OCI-M1 (cell line): Measurements from ENCODE around the gene NIPAL1.
"Not testable (repeated sequence)": the region's sequence is repeated elsewhere in the genome, so short reads cannot be mapped to it uniquely, and the experiment has no call there.

Experiments used
- DNase-seq: peaks from one replicate; lab custom pipeline; 2025; lab: John Stamatoyannopoulos, UW

Gene NIPAL1

GRCh38 chr4:48016141-48017107 is at the start of gene NIPAL1, which contains the start of gene CNGA1:
Gene NIPAL1 (plus strand): TSS chr4:48016772. CDS start chr4:48016840, 68 bp downstream.
Gene CNGA1 (minus strand): TSS chr4:48016681. CDS start chr4:47952689, 63,992 bp downstream.
- peak; percentile 83 for DNase-seq

DNA sequence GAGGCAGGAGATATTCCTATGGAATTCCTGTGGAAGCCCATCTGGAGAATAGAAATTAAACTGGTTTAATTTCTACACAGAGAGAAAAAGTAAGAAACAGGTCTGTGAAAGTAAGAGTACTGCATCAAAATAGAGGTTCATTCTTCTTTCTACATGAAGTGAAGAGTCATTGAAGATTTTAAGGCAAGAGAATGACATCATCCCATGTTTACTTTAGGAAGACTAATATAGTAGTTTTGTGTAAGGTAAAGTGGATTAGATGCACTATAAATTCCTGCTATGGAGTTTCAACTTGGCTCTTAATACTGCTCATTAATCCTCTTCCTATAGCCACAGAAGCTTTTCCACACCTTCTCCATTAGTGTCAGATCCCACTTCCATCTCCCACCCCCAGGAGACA is 47.7 kb upstream of the NIPAL1 start:
- no peak for DNase-seq

DNA sequence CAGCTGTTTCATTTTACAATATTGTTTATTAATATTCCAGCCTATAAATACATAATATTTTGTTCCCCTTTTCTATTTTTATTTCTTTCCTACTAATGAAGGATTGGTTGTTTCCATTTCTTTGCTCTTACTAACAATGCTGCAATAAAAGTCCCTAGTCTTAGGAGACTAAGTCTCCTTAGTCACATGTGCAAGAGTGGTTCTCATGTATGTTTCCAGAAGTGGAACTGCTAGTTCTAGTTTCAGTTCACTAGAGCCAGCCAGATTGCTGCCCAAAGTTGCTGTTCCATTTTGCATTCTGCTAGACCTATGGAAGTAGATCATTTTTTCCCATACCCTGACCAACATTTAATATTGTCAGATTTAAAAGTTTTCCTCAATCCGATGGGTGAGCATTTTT is 44.4 kb upstream of the NIPAL1 start:
- DNase-seq, result peak; percentile 14

DNA sequence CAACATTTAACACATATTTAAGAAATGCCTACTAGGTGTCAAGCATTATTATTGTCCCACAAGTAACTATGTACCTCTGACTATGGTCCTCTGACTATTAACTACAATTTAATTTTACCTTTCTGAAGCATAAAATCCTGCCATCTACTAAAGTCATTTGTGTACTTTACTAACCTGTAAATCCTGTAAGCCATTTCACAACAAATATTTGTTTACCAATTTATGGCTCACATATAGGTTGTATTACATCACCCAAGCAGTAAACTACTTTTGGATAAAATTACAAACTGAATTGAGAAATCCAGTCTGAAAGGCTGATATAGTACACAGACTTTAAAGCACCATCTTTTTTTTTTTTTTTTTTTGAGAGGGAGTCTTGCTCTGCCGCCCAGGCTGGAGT is 43.9 kb upstream of the NIPAL1 start:
- DNase-seq, result no peak

DNA sequence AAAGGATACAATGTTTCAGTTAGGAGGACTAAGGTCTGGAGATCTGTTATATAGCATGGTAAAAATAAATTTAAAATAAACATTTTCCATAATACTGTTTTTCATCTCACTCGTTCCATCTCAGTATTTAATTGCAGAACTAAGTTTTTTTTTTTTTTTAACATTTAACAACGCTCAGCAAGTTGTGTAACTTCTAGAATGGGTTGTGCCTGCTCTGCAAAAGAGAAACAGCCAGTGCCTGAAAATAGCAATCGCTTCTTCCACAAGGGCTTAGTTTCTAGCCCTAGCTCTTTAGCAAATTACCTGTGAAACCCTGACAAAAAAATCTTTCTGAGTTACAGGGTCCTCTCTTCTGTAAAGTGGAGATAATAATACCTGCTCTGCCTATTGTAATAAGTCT is 42.0 kb upstream of the NIPAL1 start:
- no peak for DNase-seq

GRCh38 chr4:47990145-47990544 is 26.4 kb upstream of the NIPAL1 start:
- peak; percentile 21 for DNase-seq

DNA sequence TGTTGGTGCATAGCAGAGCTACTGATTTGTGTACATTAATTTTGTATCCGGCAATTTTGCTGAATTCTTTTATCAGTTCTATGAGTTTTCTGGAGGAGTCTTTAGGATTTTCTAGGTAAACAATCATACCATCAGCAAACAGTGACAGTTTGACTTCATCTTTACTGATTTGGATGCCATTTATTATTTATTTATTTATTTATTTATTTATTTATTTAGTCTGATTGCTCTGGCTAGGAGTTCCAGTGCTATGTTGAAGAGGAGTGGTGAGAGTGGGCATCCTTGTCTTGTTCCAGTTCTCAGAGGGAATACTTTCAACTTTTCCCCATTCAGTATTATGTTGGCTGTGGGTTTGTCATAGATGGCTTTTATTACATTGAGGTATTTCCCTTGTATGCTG is 24.1 kb upstream of the NIPAL1 start:
- DNase-seq, result not testable (repeated sequence)

DNA sequence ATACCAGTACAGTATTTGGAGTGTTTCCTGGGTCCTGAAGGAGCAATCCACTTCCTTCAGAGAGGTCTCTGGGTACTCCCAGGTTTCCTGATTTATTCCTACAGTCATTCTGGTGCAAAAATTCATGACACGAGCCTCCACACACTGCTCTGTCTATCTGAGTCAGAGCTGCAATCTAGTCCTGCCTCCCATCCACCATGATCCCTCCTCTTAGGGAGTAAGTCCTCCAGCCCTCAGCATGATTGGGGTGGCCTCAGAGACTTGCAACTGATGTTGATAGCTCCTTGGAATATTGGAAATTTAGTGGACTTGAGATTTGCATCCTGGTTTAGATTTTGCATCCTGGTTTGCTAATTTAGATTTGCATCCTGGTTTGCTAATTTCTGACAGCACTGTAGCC is 20.6 kb upstream of the NIPAL1 start:
- no peak for DNase-seq

- DNase-seq, result no peak
Measured at GRCh38 chr4:48002267-48002666, 14.3 kb upstream of the NIPAL1 start.

DNA sequence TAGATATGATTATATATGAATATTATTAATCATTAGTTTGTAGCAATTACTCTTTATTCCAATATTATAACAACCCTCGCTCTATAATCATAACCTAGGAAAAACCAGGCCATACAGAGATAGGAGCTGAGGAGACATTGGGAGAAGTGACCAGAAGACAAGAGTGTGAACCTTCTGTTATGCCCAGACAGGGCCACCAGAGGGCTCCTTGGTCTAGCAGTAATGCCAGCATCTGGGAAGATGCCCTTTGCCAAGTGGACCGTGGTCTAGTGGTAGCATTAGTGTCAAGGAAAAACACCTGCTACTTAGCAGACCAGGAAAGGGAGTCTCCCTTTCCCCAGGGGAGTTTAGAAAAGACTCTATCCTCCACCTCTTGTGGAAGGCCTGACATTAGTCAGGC is 13.0 kb upstream of the NIPAL1 start:
- peak; percentile 63 for DNase-seq

DNA sequence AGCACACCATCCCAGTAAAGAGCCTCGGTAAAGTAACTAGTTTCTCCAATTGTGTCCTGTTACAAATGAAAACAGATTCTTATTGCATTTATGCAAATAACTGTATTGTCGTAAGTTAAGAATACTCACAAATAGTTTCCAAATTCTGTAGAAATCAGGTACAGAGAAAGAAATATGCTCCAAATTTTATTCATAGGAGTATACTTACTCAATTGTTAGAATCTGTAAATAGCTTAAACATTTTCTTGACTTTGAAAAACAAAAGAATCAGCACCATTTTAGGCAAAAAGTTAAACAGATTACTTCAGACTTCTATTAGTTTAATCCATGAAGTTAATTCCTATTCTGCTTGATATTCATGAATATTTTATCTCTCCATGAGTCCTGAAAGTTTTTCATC is 10.8 kb upstream of the NIPAL1 start:
- DNase-seq, result peak; percentile 31

DNA sequence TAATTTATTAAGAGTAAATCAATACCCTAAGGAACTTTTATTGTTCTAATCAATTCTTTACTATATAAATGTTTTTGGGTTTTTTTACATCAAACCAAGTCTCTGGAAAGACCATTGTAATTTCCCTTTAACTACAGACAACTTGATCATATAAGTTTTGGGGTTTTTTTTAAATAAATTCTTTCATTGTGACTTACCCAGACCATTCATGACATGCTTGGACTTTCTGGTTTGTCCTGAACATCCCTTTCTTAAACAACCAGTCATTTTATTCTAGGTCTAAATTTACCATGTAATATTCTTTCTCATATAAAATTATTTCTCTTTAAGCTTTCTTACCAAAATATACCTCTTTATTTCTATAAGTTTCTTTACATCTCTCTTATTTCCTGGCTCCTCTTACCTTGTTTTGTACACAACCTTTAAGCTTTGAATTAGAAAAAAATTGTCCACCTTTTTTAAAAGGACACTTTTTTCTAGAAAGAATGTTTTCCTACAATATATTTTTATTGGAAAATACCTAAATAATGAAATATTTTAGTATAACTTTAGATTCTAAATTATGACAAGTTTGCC is 8.5 kb upstream of the NIPAL1 start:
- peak; percentile 55 for DNase-seq

- not testable (repeated sequence) for DNase-seq
Measured at GRCh38 chr4:48010906-48011305, 5.7 kb upstream of the NIPAL1 start.

DNA sequence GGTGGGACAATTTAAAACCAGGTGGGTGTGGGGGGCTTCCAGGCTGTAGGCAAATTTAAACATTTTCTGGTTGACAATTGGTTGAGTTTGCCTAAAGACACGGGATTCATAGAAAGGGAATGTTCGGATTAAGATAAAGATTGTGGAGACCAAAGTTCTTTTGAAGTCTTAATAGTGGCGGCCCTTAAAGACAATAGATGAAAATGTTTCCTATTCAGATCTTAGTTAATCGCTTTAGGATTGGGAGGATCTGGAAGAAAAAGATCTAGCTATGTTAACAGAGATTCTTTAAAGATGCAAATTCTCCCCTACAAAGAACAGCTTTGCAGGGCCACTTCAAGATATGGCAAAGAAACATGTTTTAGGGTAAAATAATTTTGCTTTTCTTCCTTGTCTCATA is 4.8 kb upstream of the NIPAL1 start:
- no peak for DNase-seq

- DNase-seq, result peak; percentile 54
Measured at GRCh38 chr4:48012824-48013223, 3.7 kb upstream of the NIPAL1 start.

GRCh38 chr4:48015216-48015615 is 1.4 kb upstream of the NIPAL1 start:
- DNase-seq, result no peak

DNA sequence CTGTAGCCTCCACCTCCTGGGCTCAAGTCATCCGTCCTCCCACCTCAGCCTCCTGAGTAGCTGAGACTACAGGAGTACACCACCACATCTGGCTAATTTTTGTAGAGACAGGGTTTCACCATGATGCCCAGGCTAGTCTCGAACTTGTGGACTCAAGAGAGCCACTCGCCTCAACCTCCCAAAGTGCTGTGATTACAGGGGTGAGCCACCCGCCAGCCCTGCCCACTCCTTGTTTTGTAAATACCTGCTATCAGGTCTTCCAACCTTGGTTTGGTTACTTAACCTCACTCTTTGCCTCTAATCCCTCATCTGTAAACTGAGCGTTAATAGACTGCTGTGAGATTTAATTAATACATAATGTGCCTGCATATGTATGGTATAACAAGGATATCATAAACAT is 894 bp upstream of the NIPAL1 start:
- DNase-seq, result no peak

GRCh38 chr4:48017108-48017571 is 568 bp downstream of the NIPAL1 start:
- no peak for DNase-seq

DNA sequence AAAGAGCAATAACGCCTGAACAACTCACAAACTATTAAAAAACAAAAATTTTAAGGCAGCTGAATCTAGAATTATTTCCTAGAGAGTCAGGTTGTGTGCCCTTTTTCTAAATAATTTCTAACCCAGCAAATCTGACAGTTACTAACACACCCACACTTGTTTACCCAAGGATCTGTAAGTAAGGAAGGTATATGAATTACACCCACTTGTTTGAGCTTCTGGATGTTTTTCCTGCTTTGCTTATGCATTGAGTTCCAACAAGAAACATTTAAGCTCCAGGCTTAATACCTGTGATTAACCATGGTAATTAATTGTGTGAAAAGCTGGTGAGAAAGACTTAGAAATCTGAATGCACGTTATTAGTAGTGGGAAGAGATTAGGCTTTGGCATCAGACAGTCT is 1.5 kb downstream of the NIPAL1 start:
- no peak for DNase-seq

GRCh38 chr4:48021100-48021499 is 4.5 kb downstream of the NIPAL1 start:
- no peak for DNase-seq

DNA sequence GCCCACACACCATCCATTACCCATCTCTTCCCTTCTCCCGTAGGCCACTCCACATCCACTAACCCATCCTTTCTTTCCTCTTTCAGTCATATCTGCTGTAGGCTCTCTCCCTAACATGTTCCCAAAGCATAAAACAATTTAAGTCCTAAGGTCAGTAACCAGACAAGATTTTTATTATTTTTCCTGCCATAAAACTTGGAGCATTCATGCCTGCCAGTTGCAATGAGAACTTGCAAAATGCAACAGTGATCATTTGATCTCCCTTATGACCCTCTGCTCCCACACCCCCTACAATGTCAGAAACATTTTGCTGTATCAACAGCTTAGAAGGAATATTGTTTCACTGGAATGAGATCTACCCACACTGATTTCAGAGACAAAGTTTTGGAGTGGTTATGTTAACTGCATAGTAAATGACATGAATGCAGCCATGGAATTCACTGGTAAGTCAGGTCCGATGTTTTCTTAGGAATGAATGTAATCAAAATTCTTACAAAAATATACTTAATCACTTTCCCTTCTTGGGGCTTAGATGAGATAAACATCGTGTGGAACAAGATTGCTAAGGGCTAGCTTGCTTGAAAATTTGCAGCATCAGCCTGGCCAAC is 5.7 kb downstream of the NIPAL1 start:
- no peak for DNase-seq

DNA sequence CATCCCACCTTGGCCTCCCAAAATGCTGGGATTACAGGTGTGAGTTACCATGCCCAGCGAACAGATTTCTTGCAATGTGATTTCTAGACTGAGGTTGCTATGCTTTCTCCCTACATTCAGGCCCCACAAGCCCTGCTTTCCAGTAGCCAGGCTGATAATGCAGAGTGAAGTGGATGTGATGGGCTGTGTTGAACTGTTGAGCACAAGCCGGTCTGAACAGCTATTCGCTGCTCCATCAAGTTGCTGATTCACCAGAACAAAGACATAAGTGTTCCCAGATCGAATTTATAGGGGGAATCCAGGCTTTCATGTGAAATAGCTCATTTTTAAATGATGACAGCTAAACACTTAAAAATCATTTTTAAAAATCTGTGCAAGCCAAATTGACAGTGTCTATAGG is 8.0 kb downstream of the NIPAL1 start:
- DNase-seq, result no peak

DNA sequence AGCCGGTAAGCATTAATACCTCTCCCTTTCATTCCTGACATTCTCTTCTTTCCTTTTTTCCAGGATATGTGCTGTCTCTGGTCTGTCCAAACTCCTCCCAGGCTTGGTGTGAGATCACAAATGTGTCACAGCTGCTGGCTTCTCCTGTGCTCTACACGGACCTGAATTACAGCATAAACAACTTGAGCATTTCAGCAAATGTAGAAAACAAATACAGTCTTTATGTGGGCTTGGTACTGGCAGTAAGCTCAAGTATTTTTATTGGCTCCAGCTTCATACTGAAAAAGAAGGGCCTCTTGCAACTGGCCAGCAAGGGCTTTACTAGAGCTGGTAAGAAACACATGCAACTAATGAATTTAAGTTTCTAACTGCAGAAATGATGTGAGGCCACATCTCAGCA is 8.4 kb downstream of the NIPAL1 start:
- no peak for DNase-seq
